H9 (cell line): ENCODE measurements around the gene MTHFS. TPM values are rescaled to one million over a fixed set of nuclear protein-coding genes. Genes with fewer than 3 reads are reported as not detected.

Experiments
- DNase-seq: peaks from one replicate; pipeline ENCODE4 v3.0.0-alpha.2; 2017
- H2AFZ ChIP-seq: one replicate; pipeline ENCODE4 v1.6.1; 2013; ENCODE audit warnings: mild to moderate bottlenecking, low read length, control low read depth, moderate library complexity
- H2AK5ac ChIP-seq: 2 replicates; pipeline ENCODE4 v1.6.1; 2013; ENCODE audit warnings: low read length, control low read depth, mixed read lengths; ENCODE audit not compliant: insufficient read length
- H2BK120ac ChIP-seq: one replicate; pipeline ENCODE4 v1.6.1; 2013; ENCODE audit warnings: low read depth, mild to moderate bottlenecking, low read length, control low read depth, inconsistent platforms; ENCODE audit not compliant: poor library complexity, severe bottlenecking
- H2BK12ac ChIP-seq: 2 replicates; pipeline ENCODE4 v1.6.1; 2013; ENCODE audit warnings: low read length, control low read depth, mixed read lengths, low read depth; ENCODE audit not compliant: insufficient read length
- H2BK15ac ChIP-seq: 2 replicates; pipeline ENCODE4 v1.6.1; 2013; ENCODE audit warnings: low read depth, low read length, control low read depth
- H2BK20ac ChIP-seq: one replicate; pipeline ENCODE4 v1.6.1; 2013; ENCODE audit warnings: low read depth, mild to moderate bottlenecking, low read length, control low read depth, inconsistent platforms; ENCODE audit not compliant: poor library complexity, severe bottlenecking
- H2BK5ac ChIP-seq: 2 replicates; pipeline ENCODE4 v1.6.1; 2013; ENCODE audit warnings: low read length, control low read depth, mixed read lengths; ENCODE audit not compliant: insufficient read length
- H3K14ac ChIP-seq: 2 replicates; pipeline ENCODE4 v1.6.1; 2013; ENCODE audit warnings: low read length, control low read depth; ENCODE audit not compliant: insufficient read depth
- H3K18ac ChIP-seq: 2 replicates; pipeline ENCODE4 v1.6.1; 2013; ENCODE audit warnings: low read depth, mild to moderate bottlenecking, mixed read lengths, low read length, control low read depth; ENCODE audit not compliant: insufficient read length
- H3K23ac ChIP-seq: 2 replicates; pipeline ENCODE4 v1.6.1; 2013; ENCODE audit warnings: low read length, control low read depth, mixed read lengths, low read depth; ENCODE audit not compliant: insufficient read length
- H3K23me2 ChIP-seq: 2 replicates; pipeline ENCODE4 v1.6.1; 2013; ENCODE audit warnings: low read depth, mild to moderate bottlenecking, mixed read lengths, low read length, control low read depth; ENCODE audit not compliant: insufficient read length, poor library complexity, severe bottlenecking
- H3K27ac ChIP-seq: 2 replicates; pipeline ENCODE4 v1.5.1; 2013; ENCODE audit warnings: low read length, control low read depth, mixed read lengths, low read depth; ENCODE audit not compliant: insufficient read length
- H3K27me3 ChIP-seq: 2 replicates; pipeline ENCODE4 v1.6.1; 2013; ENCODE audit warnings: low read length, control low read depth, inconsistent platforms; ENCODE audit not compliant: insufficient read depth
- H3K4ac ChIP-seq: 2 replicates; pipeline ENCODE4 v1.6.1; 2013; ENCODE audit warnings: low read depth, mild to moderate bottlenecking, control low read depth, inconsistent platforms, low read length, moderate library complexity
- H3K4me1 ChIP-seq: 2 replicates; pipeline ENCODE4 v1.6.1; 2013; ENCODE audit warnings: low read length, control low read depth, inconsistent platforms; ENCODE audit not compliant: insufficient read depth
- H3K4me2 ChIP-seq: 2 replicates; pipeline ENCODE4 v1.6.1; 2013; ENCODE audit warnings: low read length, control low read depth, mixed read lengths; ENCODE audit not compliant: insufficient read length, insufficient read depth
- H3K56ac ChIP-seq: 2 replicates; pipeline ENCODE4 v1.6.1; 2013; ENCODE audit warnings: low read depth, mild to moderate bottlenecking, mixed read lengths, low read length, control low read depth; ENCODE audit not compliant: insufficient read length
- H3K79me1 ChIP-seq: 2 replicates; pipeline ENCODE4 v1.6.1; 2013; ENCODE audit warnings: low read depth, mild to moderate bottlenecking, moderate library complexity, low read length, control low read depth, inconsistent platforms; ENCODE audit not compliant: insufficient read depth, poor library complexity, severe bottlenecking
- H3K79me2 ChIP-seq: 2 replicates; pipeline ENCODE4 v1.6.1; 2013; ENCODE audit warnings: low read length, control low read depth, inconsistent platforms; ENCODE audit not compliant: insufficient read depth
- H3K9ac ChIP-seq: 2 replicates; pipeline ENCODE4 v1.6.1; 2013; ENCODE audit warnings: low read length, control low read depth, mixed read lengths; ENCODE audit not compliant: insufficient read length; ENCODE audit errors: extremely low read depth
- H3K9me3 ChIP-seq: one replicate; pipeline ENCODE4 v1.6.1; 2013; ENCODE audit warnings: low read depth, low read length, inconsistent platforms; ENCODE audit not compliant: control insufficient read depth
- H3T11ph ChIP-seq: one replicate; pipeline ENCODE4 v1.6.1; 2013; ENCODE audit warnings: mild to moderate bottlenecking, low read length, control low read depth, inconsistent platforms
- H4K20me1 ChIP-seq: one replicate; pipeline ENCODE4 v1.6.1; 2013; ENCODE audit not compliant: control insufficient read depth, insufficient read length, insufficient read depth
- H4K5ac ChIP-seq: 2 replicates; pipeline ENCODE4 v1.6.1; 2013; ENCODE audit warnings: low read depth, mild to moderate bottlenecking, mixed read lengths, low read length, control low read depth; ENCODE audit not compliant: insufficient read length
- H4K8ac ChIP-seq: replicated peaks from 2 replicates; pipeline ENCODE4 v1.6.1; 2013; ENCODE audit warnings: low read length, control low read depth, mixed read lengths, low read depth; ENCODE audit not compliant: insufficient read length
- H4K91ac ChIP-seq: 2 replicates; pipeline ENCODE4 v1.6.1; 2013; ENCODE audit warnings: low read depth, mild to moderate bottlenecking, moderate library complexity, mixed read lengths, low read length, control low read depth; ENCODE audit not compliant: insufficient read length
- H3K27ac Mint-ChIP-seq, 3 experiments: 2 replicates in 2 of 3; 3 replicates in 1 of 3; pipeline ENCODE4 v1.8.0; 2020 to 2021; ENCODE audit warnings: mixed read lengths in 3 of 3, mild to moderate bottlenecking in 1 of 3, moderate library complexity in 1 of 3
- H3K27me3 Mint-ChIP-seq: 2 replicates; pipeline ENCODE4 v1.8.0; 2021; ENCODE audit warnings: low read depth, mild to moderate bottlenecking, moderate library complexity, mixed read lengths
- H3K36me3 Mint-ChIP-seq, 3 experiments: 2 replicates in 2 of 3; 3 replicates in 1 of 3; pipeline ENCODE4 v1.8.0; 2020 to 2021; ENCODE audit warnings: low read depth in 3 of 3, mixed read lengths in 3 of 3; ENCODE audit not compliant: insufficient read depth in 1 of 3
- H3K4me1 Mint-ChIP-seq, 2 experiments: 2 replicates each; pipeline ENCODE4 v1.8.0; 2020; ENCODE audit warnings: mixed read lengths in 2 of 2
- H3K4me3 Mint-ChIP-seq, 2 experiments: 2 replicates in 1 of 2; 3 replicates in 1 of 2; pipeline ENCODE4 v1.8.0; 2020 to 2021; ENCODE audit warnings: mild to moderate bottlenecking in 2 of 2, mixed read lengths in 2 of 2, moderate library complexity in 1 of 2
- H3K9me3 Mint-ChIP-seq, 2 experiments: 2 replicates in 1 of 2; 3 replicates in 1 of 2; pipeline ENCODE4 v1.8.0; 2020; ENCODE audit warnings: mild to moderate bottlenecking in 2 of 2, mixed read lengths in 2 of 2, moderate library complexity in 1 of 2
- WGBS: extraction: QIAGEN DNeasy Blood & Tissue Kit; methylation state at CpG from one replicate; pipeline ENCODE4 v1.1.7; 2013; ENCODE audit warnings: missing lambda C conversion rate, low lambda C conversion rate, mixed read lengths; ENCODE audit not compliant: insufficient read length; ENCODE audit errors: extremely low coverage; 5-methylcytosine and 5-hydroxymethylcytosine counted together
- total RNA-seq: library from RNA; stranded (reverse); gene quantifications from 2 replicates; pipeline ENCODE4 v1.2.1, GENCODE V29; 2021
- TF ChIP-seq, protein P1 (sequence below): fragments of 200-600 bp; sonication (generic); conservative IDR thresholded peaks from 3 replicates; pipeline ENCODE4 v1.8.0; 2021; ENCODE audit warnings: antibody characterized with exemption, mild to moderate bottlenecking

Gene MTHFS
- total RNA-seq, 1 experiment from 2014 or later: 36.9 TPM

DNA sequence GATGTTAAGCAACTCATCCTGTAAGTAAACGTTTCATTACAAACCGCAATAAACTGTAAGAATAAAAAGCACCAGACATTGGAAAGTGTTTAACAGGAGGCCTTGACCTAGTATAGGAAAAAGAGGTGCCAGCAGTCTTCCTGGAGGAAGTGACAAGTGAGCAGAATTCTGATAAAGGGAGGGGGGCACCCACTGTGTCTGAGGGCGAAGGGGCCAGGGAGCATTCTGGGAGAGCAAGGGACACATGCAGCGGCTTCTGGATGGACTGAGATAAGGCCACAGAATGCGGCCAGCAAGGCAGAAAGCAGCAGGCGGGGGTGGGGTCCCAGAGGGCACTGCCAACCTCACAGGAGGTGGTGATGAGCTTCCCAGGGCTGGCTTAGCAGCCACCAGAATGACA lies 80.2 kb downstream of the MTHFS start:
- DNase-seq: no peak
- Mint-ChIP-seq H3K27me3 (no peaks in the 10 kb centered on the region), H3K27ac (peak overlapping the region in 1 of 3 experiments; percentile 40; a peak in 2 of 7 replicates), H3K9me3 (peaks cover 14 to 16% of the 10 kb centered on the region in 2 experiments), H3K36me3 (peaks cover 11 to 23% (median 14%) of the 10 kb centered on the region in 3 experiments), H3K4me3 (no peak overlapping the region), H3K4me1 (peaks cover 14 to 16% of the 10 kb centered on the region in 2 experiments)
- no peak overlapping the region for H3K18ac ChIP-seq
- no peak overlapping the region for H2BK20ac ChIP-seq
- H4K91ac ChIP-seq: no peak overlapping the region
- WGBS: no CpG with 5 or more reads among the region's 6 CpGs
- H3K56ac ChIP-seq: no peak overlapping the region
- H2AFZ ChIP-seq: no peak overlapping the region
- no peaks in the 10 kb centered on the region for H3K23me2 ChIP-seq
- H2BK120ac ChIP-seq: no peak overlapping the region
- H3K79me1 ChIP-seq: no peaks in the 10 kb centered on the region
- H4K20me1 ChIP-seq: no peaks in the 10 kb centered on the region
- no peak overlapping the region for H3K4ac ChIP-seq
- no peak overlapping the region for H4K5ac ChIP-seq
- TF ChIP-seq, protein P1, sequence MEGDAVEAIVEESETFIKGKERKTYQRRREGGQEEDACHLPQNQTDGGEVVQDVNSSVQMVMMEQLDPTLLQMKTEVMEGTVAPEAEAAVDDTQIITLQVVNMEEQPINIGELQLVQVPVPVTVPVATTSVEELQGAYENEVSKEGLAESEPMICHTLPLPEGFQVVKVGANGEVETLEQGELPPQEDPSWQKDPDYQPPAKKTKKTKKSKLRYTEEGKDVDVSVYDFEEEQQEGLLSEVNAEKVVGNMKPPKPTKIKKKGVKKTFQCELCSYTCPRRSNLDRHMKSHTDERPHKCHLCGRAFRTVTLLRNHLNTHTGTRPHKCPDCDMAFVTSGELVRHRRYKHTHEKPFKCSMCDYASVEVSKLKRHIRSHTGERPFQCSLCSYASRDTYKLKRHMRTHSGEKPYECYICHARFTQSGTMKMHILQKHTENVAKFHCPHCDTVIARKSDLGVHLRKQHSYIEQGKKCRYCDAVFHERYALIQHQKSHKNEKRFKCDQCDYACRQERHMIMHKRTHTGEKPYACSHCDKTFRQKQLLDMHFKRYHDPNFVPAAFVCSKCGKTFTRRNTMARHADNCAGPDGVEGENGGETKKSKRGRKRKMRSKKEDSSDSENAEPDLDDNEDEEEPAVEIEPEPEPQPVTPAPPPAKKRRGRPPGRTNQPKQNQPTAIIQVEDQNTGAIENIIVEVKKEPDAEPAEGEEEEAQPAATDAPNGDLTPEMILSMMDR: no peak
- H3K79me2 ChIP-seq: no peaks in the 10 kb centered on the region
- H3K9ac ChIP-seq: no peak overlapping the region
- no peaks in the 10 kb centered on the region for H3K27me3 ChIP-seq
- no peak overlapping the region for H3K27ac ChIP-seq
- no peak overlapping the region for H3K14ac ChIP-seq
- no peaks in the 10 kb centered on the region for H3K9me3 ChIP-seq
- H2BK5ac ChIP-seq: no peak overlapping the region
- H2AK5ac ChIP-seq: no peak overlapping the region
- H3T11ph ChIP-seq: no peak overlapping the region
- peaks cover 2% of the 10 kb centered on the region for H3K4me1 ChIP-seq
- H2BK12ac ChIP-seq: no peak overlapping the region
- H4K8ac ChIP-seq: no peak overlapping the region
- H3K23ac ChIP-seq: no peak overlapping the region
- H2BK15ac ChIP-seq: no peak overlapping the region
- H3K4me2 ChIP-seq: no peak overlapping the region
